Measurements from ENCODE around the gene USF1.
"Not testable (repeated sequence)": the region's sequence is repeated elsewhere in the genome, so short reads cannot be mapped to it uniquely, and the experiment has no call there.

The USF1 gene

GRCh38 chr1:160992036-160992435 lies 53.7 kb downstream of the USF1 start:
- DNase-seq (ENCODE audit: low read depth, low spot score): not testable (repeated sequence)

Data from smooth muscle cell of the brain vasculature (primary cell).